ENCODE measurements around the gene FNDC1.

GRCh38 chr6:159203304-159204005 lies 34.3 kb downstream of the FNDC1 start:
- TF ChIP-seq IKZF1 (IDR thresholded peaks at IDR 0.05), result no peak
- no peak for TF ChIP-seq NR0B2 (CRISPR knock-in tag; IDR thresholded peaks at IDR 0.05)
- TF ChIP-seq EP300 (IDR thresholded peaks at IDR 0.05; ENCODE audit: low read depth in 2 of 2, low read length in 2 of 2), result no peak
- TF ChIP-seq EP300 (CRISPR knock-in tag; IDR thresholded peaks at IDR 0.05; ENCODE audit: borderline replicate concordance), result no peak
- TF ChIP-seq NFATC3 (CRISPR knock-in tag; IDR thresholded peaks at IDR 0.05), result no peak
- TF ChIP-seq BRF2 (CRISPR knock-in tag; IDR thresholded peaks at IDR 0.05), result no peak
- no peak for TF ChIP-seq TAF1 (CRISPR knock-in tag; IDR thresholded peaks at IDR 0.05)
- TF ChIP-seq ZNF274 (CRISPR knock-in tag; IDR thresholded peaks at IDR 0.05), result no peak
